NCI-H1105 (cell line): ENCODE measurements around the gene PJA1.

ENCODE experiments used
- DNase-seq: peaks from one replicate; lab custom pipeline; 2025; lab: John Stamatoyannopoulos, UW

The PJA1 gene

DNA sequence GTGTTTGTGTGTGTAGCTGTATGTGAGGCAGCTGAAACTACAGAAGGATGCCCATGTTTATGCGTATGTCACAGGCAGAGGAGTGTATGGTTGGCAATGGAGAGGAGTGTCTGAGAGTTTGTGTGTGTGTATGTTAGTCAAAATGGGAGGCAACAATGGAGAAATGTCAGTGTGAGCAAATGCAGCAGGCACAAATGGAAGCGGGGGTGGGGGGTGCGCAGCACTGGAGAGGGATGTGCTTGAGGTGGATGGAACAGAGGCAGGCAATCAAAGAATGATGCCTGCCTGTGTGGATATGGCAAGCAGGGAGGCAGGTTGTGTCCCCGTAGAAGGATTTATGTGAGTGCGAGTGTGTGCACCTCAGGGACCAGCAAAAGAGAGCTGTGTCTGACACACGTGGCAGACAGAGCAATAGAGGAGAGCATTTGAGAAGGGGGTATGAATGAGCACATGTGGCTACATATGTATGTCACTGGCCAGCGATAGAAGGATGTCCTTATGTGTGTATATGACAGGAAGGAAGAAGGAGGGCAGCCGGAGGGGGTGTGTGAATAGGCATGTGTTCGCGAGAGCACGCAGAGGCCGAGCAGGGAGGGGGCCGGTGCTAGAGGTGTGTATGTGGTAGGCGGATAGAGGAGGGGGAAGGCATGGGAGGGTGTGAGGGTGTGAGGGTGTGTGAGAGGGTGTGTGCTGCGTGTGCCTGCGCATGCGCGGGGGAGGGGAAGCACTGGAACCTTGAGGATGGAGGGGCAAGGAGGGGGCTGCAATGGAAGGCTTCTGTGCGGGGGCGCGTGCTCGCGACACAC is 1.1 kb downstream of the PJA1 start:
- no peak for DNase-seq

DNA sequence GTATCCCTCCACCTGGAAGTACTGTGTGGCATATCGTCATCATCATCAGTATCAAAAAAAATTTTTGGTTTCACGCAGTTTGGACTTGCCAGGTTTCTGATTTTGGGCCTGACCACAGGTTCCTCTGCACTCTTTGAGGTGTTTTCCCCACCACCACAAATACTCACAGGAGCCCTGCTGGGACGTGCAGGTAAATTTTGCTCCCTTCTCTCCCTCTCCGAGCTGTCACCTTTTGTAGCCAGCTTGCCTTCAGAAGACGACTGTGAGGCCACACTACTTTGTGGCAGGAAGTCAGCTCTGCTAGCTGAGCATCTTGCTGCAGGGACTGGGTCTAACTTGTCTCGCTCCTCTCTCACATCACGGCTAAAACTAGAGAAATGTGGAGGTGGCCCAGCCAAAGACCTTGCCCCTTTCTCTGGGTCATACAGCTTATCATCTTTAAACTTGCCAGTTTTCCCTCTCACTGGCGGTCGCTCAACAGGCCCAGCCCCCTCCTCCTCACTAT is 2.8 kb downstream of the PJA1 start:
- DNase-seq: no peak

DNA sequence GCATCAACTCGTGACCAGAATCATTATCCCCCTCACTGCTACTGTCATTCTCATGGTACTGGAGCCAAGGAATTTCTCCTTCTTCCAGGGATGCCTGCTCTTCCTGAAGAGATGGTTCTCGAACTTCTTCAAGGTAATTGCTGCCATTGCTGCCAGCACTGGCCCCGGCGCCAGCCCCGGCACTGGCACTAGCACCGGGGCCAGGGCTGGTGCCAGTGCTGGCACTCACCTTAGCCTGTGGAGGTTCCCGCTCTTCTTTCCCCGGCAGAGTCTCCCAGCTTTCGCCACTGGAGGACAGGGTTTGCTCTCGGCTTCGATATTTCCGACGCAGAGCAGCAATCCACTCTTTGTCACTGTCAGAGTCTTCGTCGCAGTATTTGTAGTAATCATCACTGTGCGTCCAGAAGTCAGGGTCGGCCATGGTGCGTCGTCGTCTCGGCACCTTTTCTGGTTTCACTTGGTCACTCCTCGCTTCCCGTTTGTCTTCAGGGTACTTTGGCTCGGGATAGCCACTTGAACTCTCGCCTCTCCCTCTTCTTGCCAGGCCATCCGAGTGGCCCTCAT is 3.4 kb downstream of the PJA1 start:
- DNase-seq: no peak

DNA sequence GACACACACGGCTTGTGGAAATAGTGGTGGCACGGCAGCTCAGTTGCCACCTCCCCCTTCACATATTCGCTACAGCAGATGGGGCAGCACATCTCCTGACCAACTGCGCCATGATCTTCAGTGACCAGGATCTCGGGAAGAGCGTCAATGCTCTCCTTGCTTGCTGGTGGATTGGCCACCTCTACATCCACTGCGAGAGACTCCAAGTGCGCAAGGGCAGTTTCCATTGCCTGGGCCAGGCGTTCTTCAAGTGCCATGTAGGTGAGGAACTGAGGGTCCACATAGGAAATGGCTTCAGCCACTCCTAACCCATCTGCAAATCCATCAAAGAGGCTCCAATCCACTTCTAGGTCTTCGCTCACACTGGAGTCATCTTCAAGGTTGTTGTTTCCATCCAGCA is 3.9 kb downstream of the PJA1 start:
- DNase-seq: no peak

DNA sequence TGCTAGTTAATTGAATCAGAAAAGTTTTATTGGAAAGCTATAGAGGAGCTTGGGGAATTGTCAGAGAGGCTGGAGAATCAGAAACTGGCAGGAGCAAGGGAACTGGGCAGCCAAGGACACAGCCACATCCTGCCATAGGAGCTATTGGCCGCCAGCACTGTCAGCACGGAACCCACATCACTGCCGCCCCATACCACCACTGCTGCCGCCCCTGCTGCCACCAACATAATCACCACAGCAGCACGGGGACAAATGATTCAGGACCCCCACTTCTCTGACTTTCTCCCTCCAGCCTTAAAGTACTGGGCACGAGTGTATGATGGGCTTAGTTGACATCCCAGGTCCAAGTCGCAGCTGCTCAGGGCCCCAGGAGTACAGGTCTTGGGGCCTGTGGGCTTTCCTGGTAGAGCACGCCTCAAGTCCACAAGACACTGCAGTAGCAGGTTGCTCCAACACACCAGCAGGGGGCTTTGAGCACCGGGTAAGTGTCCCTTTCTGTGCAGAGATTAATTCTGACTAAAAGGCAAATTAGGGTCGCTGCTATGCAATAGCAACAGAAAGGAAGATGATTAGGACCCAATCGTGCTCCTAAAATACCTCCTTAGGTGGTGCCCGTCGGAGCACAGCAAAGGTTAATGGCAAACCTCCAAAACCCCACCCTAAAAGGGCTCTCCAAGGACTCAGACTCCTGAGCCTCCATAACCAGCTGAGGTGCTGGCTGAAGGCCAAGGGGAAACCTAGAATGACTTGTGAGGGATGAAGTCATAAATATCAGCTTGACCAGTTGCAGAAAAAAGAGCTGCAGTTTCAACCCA is 6.9 kb downstream of the PJA1 start:
- DNase-seq: peak; percentile 78

DNA sequence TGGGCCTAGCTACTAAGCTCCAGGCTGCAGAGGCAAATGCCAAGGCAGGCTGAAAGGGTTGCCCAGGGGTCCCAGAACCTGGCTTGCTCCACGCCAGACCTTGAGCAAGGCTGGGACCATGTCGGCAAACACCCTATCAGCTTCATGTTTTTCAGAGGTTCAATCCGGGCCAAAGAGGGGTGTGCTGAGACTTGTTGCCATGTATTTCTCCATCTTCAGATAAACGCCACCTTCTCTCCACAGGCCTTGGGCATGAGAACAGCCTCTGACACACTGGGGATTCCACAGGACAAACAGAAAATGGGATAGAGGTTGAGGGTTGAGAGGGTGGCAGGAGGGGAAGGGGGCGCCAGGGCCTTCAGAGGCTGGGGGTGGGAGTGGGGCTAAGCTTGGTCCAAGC is 8.6 kb downstream of the PJA1 start:
- DNase-seq: no peak

DNA sequence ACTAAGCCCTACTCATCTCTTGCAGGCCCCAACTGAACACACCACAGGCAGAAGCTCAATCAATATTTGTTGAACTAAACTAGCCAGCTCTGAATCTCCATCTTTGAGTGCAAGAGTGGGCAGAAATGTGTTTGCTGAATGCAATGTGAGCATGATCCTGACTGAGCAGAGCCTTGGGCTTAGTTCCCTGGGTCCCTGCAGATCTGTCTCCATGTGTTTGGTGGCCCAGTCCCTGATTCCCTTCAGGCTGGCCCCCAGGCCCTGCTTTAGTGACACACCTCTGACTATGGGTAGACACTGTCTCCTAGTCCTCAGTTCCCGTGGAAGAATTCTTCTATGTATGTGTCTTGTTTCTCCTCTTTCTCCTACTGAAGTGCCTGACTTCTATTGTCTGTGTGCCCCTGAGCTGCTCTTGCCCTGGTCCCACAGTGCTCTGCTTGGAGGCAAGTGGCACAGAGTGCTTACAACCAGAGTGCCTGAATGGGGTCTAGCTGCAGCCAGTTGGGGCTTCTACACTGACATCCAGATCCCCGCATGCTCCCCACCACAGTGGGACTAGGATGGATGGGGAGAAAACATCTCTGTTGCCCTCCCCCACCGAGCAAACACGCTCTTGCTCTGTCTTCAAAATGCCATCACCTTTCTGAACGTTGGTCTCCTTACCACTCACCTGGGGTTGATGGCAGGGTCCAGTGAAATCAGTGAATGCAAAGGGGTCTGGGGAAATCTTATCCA is 9.3 kb downstream of the PJA1 start:
- no peak for DNase-seq

DNA sequence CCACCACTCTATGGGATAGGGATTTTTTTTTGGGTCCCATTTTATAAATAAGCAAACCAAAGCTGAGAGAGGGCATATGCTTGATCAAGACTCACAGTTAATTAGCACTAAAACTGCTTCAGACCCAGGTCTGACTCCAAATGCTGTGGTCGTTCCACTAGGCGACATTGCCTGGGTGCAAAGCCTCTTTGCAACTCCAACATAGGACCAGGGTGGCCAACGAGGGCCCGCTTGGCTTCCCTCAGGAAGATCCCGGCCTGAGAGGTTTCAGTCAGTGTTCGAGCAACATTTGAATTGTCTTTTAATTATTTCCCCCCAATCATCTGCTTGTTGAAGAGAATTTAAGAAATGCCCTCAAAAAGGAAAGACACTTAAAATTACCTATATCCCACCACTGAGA is 11.2 kb downstream of the PJA1 start:
- DNase-seq: no peak

DNA sequence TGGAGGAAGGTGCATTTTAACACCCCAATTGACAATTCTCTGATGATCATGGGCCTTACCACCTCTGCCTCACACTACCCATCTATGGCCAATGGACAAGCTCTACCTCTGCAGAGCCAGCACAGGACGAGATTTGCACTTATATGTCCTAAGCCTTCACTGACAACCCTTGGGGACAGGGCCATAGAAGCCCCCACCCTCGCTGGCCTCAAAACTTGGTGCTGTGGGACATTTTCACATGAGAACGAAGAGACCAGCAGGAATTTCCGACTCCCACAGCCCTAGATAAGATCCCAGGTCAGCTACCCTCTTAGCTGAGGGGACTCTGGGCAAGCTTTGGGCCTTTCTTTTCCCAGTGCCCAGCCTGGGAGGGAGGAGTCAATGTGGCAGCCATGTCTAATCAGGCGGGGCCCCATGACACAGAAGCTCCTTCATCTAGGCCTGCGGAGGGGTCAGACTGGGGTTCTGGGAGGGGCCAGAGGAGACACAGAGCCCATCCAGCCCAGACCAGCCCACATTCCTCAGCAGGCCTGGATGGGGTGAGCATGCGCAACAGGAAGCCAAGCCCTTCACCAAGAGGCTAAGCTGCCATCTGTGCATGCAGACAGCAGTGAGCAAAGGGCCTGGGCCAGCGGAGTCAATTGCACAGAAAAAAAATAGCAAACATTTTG is 12.1 kb downstream of the PJA1 start:
- DNase-seq: no peak

DNA sequence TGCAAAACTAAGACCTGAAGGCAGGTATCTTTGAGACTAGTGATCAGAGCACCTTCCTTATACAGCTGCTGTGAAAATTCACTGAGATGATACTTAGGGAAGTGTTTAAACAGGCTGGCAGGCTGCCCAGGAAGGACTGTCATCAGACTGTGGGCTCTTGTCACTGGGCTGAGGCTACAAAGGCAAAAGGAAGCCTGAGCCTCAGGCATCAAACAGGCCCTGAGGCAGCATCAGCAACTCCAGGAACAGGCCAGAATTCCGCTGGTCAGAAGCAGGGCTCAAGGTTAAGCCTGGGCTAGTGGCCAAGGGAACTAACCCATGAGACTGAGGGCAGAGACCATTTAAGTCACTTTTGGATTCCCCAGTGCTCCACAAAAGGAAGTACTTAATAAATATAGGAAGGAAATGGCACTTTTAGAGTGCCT is 12.8 kb downstream of the PJA1 start:
- no peak for DNase-seq

DNA sequence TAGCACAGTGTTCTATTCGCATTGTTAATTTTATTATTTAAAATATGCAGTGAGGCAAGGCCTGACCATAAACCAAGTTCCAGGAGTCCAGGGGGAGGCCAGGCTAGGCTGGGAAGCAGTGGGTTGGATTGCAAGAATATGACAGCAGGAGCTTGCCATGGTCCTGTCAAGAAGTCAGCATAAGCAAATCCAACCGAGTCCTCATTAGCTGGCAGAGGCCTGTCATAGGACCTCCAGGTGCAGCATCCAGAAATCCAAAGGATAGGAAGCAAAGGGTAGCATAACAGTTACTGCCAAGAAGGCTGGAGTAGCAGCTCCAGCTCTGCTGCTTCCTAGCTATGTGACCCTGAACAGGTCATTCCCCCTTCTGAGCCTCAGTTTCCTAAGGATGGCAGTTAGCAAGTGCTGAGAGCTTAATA is 13.4 kb downstream of the PJA1 start:
- no peak for DNase-seq

DNA sequence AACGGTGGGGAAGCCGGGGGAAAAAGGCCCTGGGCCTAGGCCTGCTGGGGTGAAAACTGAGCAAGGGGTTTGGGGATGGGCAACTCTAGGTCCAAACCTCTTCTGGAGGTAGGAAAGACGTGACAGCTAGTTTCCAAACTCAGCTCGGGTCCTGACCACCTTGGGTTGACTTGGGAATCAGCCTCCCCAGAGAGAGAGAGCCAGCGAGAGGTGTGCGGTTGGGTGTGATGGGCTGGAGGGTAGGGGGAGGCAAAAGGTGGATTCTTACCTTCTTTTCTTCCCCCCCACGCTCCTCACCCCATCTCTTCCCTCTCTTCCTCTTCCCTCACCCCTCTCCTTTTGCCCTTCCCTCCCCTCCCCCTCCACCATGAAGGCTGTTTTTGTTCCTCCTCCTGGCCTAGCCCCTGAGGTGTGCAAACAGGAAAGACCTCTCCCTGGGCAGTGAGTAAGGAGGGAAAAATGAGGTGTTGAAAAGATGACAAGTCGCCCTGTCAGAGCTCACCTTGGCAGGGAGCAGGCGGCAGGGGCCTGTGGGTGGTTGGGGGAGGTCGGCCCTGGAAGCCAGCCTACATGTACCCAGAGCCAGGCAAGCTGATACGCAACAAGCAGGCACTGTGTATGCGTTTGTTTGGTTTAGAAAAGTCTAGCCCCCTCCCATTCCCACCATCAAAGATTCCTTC is 14.8 kb downstream of the PJA1 start:
- no peak for DNase-seq

DNA sequence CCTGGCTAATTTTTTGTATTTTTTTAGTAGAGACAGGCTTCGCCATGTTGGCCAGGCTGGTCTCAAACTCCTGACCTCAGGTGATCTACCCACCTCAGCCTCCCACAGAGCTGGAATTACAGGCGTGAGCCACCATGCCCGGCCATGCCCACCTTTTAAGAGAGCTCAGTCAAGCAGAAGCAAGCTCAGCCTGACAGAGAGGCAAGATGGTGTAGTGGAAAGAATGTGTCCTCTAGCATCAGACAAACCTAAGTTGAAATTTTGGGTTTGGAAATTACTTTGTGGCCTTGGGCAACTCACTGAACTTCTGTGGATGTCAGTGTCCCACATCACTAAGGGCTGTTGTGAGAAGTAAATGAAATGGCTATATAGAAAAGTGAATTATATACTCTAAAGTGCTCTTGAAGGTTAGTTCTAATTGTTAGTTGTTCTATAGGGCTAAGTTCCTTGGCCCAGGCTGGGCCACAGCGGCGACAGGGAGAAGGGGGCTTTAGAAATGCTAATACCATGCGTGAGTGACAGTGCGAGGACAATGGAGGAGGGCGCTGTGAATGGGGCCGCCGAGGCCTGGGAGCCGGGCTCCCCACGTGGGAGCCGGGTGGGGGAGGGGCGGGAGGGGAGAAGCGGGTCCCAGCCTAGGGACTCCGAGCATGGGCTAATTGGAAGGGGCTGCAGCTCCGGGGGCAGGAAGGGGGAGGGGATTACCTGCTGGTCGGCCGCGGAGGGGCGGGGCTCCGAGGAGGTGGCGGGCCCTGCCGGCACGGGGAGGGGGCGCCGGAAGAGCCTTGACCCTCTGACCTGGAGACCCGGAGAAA is 15.6 kb downstream of the PJA1 start:
- DNase-seq: no peak

DNA sequence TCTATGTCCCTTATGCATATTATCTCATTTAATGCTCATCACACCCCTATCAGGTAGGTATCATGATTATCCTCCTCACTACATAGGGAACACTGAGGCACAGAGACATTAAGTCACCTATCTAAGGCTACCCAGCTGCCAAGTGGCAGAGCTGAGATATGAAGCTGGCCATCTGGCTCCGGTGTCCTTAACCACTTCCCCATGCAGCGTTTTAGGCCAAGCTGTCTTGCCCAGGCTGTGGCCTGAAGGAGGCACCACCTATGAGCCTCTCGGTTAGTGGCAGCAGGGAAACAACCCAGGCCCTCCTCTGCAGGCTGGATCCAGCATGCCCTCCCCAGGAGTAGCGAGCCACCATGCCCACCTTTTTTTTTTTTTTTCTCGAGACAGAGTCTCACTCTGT is 16.3 kb downstream of the PJA1 start:
- DNase-seq: no peak

DNA sequence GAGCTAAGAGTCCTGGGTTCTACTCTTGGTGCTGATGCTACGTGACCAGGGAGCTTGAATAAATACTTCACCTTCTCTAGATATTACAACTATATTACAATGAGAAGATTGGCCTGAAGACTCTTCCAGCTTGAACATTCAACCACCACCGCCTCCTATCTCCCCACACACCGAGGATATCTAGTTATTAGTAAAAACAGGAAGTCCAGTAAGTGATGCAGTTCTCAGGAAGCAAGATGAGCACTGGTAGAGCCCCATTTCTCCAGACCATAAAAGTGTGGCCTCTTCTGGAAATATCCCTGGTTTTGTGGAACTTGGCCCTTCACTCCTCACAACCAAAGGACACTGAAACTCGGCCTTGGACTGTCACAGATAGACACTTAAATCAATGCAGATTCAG is 18.5 kb downstream of the PJA1 start:
- no peak for DNase-seq

DNA sequence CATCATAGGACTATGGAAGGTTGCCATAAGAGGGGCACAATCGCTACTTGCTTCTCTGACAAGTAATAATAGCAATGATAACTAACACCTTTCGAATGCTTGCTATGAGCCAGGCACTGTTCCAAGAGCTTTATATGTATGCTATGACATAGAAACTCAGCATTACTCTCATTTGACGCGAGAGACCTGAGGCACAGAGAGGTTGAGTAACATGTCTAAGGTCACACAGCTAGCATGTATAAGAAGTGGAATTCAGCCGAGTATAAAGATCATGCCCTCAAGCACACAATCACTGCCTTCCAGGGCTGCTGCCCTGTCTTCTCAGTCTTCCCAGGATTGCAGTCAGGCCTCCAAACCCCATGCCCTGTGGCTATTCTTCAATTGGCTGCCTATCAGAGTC is 19.5 kb downstream of the PJA1 start:
- no peak for DNase-seq

DNA sequence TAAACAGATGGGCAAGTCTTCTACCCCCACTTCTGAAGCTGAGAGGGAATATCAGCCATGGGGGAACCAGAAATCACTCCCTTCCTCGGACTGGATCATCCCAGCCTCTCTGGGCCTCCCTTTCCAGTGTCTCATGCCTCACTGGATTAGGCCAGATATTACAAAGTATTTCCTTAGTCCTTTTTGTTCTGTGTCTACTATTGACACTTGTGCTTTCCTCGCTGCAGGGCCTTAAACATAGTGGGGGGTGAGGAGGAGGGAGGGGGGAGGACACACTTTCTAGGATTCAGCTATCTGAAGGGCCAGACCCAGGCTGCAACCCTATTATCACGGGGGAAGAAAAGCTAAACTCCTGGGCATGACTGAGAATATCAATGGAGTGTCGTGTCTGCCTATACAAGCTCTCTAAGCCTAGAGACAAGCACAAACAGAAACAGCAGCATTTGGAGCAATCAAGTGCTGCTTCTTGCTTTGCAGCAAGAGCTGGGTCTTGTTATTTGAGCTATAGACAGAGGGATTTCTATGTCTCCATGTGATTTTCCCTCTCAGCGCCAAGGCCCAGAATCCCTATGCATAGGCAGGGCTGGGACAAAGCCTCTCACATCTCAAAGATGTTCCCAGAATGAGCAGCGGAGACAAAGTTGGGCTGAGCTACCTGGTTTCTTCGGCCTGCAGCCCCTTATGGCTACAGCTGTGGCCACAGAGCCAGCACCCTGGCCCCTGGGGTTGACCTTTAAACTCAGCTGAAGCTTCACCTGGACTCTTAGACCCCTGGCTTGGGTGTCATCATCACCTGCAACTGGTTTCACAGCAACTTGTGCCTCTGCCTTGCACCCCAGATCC is 20.2 kb downstream of the PJA1 start:
- DNase-seq: no peak

DNA sequence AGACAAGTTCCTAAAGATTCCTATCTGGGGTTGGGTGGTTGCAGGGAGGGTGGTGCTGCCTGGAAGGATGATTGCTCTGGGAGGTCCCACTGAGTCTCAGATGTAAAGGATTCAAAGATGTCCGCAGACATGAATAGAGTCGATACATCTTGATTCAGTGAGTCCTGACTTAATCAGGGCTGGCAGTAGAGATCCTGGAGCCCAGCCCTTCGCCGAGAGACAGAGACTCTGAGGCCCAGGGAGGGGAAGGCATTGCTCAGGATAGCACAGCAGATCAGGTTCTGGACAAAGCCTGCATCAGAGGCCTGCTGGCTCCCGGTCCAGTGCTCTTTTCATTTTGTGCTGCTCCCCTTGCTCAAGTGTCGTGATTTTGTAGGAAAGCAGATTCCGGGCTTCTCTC is 21.7 kb downstream of the PJA1 start:
- no peak for DNase-seq

DNA sequence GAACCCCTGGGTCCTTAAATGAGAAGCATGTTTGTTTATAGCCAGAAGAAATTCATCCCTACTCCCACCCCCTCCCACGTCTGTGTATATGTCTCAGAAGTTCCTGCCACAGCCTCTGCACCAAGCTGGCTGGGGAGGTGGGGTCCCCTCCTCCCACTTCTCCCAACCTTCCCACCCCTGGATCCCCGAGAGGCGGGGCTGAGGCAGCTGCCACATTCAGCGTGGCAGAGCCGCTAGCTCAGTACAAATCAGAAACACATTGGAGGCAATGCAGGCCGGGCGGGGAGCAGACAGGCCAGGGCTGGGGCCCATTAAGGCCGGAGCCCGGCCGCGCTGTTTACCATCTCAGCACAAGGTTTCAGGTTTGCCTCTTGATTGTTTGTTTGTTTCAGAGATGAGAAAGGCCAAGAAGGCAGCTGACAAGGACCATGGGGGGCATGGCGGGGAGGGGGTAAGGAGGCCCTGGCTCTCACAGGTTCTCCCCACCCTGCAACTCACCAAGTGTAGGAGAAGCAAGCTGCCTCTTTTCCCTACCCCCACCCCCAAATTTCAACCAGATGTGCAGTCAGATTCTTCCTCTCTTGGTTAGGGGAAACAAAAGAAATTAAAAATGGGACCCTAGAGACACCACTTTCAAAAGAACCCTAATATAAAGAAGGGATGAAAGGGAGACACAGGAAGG is 22.3 kb downstream of the PJA1 start:
- DNase-seq: no peak
